Activated T-helper 9 cell treated with anti-CD3 and anti-CD28 coated beads, Interleukin-2, amount 50 U/mL, for 16 hours (primary cell): Measurements from ENCODE around the gene MED13L.

ENCODE experiments used
- DNase-seq: peaks from one replicate; pipeline ENCODE4 v3.0.0-alpha.2; 2020; ENCODE audit warnings: low read depth

Gene MED13L

DNA sequence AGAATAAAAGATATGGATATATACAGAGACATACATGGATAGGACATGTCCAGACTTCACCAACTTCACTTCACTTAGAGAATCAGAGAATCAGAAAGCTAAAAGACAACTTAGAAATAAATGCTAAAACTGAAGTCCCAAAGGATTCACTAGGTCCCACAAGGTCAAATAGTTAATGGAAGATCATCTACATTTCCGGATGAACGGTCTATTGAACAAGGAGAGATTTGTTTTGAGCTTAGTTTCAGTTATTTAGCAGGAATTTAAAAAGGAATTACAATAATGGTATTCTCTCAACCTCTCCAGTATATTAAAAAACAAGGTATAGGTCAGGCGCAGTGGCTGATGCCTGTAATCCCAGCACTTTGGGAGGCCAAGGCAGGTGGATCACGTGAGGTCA, 187.0 kb downstream of the MED13L start:
- DNase-seq, result no peak

DNA sequence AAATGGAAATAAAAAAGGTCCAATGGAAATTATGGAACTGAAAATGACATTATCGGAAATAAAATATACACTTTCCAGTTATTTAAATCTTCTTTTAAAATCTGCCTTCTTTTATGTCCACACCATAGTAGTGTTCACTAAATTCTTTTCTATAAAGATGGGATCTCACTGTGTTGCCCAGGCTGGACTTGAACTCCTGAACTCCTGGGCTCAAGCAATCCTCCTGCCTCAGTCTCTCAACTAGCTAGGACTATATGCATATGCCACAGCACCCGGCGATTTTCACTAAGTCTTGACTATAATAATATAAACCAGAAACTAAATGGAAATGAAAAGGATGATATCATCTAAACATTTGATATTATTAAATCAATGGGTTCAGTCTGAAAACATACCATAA, 188.4 kb downstream of the MED13L start:
- no peak for DNase-seq

DNA sequence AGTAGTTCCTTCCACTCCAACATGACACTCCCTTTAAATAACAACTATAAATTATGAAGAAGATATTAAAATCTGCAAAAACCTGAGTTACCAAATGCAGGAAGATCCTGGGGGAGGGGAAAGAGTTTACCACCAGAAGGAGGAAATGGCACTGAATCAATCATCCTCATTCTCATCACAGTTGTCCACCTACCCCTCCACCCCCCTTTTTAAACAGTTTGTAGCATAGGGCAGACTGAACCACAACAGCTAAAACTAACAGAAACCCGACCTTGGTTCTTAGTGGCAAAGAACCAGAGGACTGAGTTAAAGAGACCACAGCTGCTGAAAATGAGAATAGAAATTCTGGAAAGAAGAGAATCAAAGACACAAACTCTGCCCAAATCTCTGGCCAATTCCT, 189.5 kb downstream of the MED13L start:
- DNase-seq, result no peak

DNA sequence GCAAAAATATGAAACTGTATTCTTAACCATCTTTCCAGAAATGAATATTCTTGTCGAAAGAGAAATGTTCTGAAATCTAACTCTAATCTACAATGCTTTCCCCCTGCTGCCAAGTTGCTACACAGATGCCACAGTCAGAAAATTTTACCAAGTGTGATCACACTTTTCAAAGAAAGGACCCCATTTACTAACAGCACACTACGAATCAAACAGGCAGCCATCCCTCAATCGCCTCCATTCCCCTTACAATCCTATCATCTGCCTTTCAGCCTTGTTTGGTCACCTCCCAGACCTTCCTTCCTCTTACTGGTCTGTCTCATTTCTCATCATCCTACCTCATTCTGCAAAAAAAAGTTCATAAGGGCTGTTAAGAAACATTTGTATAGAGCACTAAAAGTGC, 190.1 kb downstream of the MED13L start:
- DNase-seq, result no peak

DNA sequence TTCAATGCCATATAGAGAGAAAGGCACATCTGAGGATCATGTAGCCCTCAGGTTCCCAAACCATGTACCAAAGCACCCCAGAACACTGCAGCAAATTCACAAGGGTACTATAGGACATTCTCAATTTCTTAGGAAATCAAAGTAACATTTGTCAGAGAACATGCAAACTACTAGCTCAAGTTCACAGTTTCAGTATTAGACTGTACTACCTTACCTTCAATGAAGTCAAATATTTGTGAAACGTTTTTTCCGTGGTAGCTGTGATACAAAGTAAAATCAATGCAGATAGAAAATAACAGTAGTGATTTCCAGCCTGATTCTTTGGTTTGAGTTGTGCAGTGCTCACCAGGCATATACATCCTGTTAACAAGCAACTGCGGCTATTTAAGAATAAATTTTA, 197.1 kb downstream of the MED13L start:
- DNase-seq, result no peak

DNA sequence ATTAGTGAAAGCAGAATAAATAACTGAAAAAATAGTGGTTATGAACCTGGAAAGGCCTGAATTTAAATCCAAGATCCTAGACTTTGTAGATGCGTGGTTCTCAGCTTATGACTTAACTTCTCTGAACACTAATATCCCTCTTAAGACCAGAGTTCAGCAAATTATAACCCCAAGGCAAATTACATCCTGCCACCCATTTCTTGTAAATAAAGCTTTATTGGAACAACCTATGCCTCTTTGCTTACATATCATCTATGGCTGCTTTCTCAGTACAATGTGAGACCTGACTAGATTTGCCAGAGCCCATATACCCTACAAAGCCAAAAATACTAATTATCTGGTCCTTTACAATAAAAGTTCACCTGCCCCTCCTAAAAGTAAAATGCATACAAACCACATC, 199.1 kb downstream of the MED13L start:
- no peak for DNase-seq

DNA sequence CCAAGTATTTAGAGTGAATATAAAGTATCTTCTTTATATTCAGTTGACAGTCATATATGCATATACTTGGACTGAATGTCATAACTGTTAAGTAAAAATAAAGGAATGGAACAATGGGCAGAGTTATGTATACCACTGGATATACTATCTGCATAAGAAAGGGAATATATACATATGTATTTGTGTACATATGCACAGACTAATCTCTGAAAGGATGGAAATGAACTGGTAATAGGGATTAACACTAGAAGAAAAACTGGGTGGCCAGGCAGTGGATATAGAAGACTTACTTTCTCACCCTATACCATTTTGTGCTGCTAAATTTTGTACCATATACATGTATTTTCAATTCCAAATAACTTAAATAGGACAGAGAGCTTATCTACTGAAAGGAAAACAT, 200.1 kb downstream of the MED13L start:
- DNase-seq, result no peak

DNA sequence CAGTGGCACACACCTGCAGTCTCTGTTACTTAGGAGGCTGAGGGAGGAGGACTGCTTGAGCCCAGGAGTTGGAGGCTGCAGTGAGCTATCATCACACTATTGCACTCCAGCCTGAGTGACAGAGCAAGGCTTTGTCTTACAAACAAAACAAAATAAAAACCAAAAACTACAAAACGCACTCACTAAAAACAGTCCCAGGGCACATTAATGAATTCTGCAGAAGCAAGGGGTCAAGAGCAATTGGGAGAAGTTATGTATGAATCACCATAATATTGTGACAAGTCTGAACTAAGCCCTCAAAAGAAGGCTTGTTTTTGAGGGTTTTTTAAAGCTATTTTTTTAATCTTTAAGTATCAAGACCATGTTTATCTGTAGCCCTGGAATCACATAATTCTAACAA, 201.1 kb downstream of the MED13L start:
- DNase-seq, result no peak

DNA sequence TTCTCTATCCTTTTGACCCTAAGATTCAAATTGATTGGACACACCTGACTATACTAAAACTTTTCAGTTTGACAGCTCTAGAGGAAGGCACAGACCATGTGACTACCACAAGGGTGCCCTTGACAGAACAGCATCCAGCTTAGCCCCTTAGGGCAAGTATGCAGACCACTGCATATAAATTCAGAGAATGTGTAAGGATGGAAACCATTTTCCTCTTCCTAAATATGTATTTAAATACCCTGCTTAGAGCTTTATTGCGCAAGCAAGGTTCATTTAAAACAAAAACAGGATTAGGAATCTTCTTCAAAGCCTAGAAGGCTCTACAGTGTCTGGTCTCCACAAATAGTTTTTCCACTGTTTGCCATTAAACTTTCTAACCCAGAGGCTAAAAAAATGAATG, 202.8 kb downstream of the MED13L start:
- no peak for DNase-seq

DNA sequence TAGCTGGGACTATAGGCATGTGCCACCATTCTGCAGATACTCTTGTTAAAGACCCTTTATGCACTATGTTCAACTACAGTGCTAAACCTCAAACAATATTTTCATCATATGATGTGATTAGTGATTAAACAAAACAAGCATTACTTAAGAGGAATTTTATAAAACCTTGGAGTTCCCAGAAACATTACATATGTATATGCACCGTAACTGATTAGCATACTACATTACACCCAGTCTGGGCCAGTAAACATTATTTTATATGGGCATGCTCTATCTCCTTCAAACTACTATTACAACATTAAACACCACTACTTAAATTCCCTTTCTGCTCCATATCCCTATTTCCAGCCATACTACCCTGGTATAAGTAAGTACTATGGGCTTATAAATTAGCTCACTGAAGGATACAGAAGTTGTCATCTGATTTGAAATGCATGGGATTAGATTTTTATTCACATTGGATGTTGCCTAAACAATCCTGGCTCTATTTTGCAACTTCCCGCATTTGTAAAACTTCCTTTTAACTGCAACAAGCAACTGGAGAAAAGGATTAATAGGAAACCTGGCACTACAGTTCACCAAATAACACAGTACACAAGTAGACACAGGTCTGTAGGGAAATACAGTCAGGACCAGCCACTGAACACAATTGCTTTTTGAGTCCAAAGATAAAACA, 205.8 kb downstream of the MED13L start:
- no peak for DNase-seq

DNA sequence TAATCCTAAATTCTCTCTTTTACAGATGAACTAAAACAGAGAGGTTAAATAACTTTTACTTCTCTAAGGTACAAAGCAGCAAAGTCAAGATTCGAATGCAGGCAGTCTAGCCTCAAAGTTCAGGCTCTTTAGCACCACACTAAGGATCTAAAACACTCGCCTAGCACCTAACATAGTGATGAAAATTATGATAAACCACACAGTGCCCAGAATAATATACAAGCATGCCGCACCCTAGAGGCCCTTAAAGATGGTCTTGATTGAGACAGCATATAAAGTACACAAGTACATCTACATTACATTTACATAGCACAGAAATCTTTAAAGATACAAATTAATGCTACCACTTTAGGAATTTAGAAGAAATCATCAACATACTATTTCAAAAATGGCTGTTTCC, 207.0 kb downstream of the MED13L start:
- no peak for DNase-seq

DNA sequence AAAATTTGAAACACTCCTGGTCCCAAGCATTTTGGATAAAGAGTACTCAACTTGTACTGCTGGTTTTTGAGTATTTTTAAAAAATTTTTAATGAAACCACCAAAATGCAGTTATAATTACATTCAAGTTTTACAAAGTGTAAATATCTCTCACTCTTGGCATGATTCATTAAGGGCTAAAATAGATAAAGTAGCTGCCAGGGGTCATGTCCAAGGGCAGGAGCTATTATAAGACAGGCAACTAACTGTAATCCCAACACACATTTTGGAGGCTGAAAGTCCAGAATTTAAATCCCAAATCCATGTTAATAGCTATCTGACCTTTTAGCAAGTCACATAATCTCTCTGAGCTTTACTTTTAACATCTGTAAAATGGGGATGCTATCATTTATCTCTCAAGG, 207.6 kb downstream of the MED13L start:
- DNase-seq, result no peak

DNA sequence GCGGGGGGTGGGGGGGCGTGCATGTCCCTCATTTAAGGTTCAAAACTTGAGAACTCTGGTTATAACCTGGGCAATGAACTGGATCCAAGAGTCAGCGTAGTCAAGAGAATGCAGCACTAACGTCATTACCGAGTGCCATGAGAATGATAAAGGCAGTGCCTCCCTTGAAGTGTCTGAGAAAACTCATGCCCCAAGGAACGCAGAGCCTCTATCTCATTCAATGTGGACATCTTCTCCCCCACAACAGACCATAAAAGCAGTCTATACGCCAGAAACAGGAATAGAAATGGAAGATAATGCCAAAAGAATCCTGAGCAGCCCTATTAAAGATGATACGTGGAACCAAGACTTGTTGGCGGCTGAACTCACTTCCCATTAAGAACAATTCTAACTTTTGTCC, 208.6 kb downstream of the MED13L start:
- no peak for DNase-seq

DNA sequence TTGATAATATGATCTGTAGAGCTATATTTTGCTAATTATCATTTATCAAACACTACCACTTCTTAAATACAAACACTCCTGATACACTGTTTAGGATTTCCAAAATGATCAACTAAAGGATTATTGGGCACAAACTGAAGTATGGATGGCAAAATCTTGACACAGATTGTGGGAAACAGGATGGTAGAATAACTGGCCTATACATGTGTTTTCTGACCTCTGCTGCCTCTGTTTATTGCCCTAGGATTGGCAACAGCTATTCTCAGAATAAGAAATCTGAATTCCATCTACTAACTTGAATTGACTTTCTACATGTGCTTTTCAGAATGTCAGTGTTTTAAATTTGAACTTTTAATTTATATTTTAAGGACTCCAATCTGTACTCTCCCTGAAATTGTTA, 209.1 kb downstream of the MED13L start:
- DNase-seq, result no peak

DNA sequence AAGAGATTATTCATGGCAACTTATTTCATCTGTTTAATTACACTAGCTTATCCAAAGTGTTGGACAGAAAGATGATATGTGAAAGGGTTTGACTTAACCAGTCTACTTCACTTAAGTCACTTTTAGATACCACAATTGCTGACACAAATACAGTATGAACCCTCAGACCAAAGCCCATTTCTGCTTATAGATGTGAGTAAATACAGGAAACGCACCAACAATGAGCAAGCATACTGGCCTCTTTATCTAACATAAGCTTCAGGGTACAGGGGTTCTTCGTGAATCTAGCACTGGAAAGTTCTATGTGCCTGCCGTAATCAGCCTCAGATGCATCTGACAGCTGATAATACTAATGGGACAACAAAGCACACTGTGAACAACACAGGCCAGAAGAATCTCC, 209.6 kb downstream of the MED13L start:
- no peak for DNase-seq

DNA sequence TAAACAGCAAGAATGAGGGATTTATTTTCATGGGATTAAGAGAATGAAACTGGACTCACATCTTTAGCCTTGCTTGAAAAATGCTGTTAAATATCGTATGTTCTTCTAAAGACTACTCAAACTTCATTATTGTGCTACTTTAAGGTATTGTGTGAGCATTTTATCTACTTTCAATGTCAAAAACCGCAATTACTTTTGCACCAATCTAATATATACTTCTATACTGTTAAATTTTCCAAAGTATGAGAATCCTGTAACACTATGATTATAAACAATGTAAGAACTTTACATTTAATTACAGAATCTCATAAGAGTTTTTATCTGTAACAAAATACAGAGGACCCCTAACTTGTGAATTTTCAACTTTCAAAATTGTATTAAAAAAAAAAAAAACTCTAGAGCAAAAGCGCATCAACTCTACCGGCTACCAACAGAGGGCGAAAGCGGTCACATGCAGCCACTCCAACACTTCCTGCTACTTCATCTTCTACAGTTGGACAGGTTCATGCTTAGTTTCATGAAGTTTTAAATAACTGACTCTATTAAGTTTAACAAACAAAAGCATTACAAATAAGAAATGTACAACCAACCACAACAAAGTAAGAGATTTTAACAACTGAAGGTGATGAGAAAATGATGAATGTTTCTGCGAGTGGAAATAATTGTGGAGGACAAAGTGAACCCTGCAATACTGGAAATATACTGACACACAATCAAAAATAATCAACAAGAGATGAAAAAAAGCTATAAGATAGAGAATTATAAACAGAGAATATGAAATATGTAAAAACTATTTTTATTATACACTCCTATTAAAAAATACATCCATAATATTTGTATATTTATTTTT, 210.9 kb downstream of the MED13L start:
- DNase-seq, result peak; percentile 28

DNA sequence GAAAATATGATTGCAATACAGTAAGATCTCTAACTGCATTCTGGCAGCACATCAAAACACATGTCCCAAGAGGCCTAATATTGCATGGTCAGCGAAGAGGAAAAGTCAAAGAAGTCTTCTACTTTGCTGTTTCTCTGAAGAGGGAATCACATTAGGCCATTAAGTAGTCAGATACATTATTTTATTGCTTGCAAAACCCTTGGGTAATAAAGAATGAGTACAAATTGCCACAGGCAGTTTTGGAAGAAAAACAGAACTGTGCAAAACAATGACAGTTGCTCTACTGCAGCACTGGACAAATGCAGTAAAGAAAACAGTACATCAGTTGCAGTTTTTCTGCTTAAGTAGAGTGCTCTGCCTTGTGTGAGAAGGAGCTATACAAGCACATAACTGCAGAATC, 211.9 kb downstream of the MED13L start:
- no peak for DNase-seq

DNA sequence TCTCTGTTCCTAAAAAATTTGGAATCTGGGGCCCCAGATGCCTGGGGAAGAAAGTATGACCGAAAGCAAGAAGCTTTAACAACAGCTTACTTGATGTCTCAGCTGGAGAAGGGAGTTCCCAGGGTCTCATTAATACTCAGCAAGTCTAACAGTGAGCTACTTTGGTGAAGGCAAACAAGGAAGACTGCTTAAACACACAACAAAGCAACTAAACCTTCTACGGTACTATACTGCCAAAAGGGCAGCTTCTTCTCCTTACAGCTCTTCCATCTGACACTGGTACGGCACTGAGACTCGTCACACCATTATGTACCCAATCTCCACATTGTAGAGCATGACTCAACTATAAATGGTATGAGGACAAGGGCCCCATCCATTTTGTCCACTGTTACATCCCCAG, 213.0 kb downstream of the MED13L start:
- DNase-seq, result no peak

DNA sequence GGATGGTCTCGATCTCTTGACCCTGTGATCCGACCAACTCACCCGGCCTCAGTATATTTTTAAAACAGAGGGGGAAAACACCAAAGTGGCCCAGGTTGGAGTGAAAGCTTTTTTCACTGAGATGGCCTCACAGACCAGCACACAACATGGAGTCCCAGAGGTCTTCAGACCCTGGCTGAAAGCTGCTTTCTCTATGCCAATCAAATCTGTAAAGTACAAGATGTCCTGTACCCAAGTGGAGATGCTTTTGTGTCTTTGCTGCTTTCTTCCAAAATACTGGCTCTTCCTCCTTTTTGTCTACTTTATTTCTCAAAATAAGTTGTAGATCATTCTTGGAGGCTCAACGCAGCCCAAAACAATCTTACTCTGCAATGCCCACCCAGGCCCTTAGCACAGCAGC, 214.8 kb downstream of the MED13L start:
- no peak for DNase-seq

DNA sequence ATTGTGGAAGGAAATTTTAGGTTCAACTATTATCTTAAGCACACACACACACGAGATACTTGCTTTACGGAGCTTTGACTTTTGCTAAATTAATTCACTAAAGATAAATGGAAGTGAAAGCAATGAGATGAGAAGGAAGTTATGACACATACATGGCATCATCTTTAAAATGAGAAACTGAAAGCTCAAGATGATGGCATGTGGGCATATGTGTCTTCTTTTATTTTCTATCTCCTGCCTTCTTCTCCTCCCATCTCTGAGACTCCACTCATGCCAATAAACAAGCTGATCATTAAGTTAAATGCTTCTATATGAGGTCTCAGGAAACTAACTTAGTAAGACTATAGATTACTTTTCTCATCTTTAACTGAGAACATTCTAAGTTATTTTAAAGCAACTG, 216.7 kb downstream of the MED13L start:
- no peak for DNase-seq

DNA sequence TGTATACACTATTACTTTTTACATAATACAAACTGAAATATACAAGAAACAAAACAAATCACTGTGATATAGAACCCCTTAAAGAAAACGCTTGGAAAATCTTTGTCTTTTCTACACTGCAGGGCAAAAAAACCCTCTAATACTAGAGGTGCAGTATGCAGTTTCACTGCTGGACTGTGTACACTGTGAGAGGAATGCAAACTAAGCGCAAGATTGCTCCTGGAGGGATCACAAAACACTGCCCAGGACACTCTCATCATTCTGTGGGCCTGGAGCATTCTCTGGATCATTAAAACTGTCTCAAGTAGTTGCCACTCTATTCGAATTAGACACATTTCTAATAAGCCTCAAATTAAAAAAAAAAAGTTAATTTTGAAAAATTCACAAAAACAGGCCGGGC, 217.6 kb downstream of the MED13L start:
- no peak for DNase-seq

DNA sequence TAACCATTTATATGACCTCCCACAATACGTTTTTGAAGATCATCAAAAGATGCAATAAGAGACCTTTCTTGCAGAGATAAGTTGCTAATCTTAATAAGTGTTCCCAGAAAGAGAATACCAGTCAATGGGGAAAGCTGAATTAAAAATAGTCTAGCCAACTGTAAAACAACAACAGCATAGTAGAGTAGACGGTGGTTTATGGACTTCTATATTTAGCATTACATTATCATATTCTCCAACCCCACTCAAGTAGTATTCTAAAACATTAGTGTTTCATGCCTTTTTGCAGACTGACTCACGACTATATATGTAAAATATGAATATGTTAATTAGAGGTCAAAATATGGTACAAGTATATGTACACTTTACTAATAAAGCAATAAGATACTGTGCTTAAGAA, 218.9 kb downstream of the MED13L start:
- DNase-seq, result no peak

DNA sequence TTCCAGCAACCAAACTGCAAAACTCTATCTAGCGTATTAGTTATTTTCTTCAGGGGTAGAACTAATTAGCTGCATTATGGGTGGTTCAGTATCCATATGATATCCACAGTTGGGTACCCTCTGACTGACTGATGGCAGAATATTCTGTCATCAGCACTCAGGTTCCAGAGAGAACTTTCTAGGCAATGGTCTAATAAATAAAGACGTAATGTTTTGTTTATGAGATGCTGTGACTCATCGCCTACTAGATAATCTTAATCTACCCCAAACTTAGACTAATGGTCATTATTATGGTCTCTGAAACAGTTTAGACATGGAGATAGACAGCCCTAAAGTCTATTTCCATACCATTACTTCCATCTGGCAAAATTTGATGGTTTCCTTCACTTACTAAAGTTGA, 220.1 kb downstream of the MED13L start:
- DNase-seq, result no peak
